Astrocyte (in vitro differentiated cells and primary cell): ENCODE results near the gene ADAM29. TPM values are rescaled to one million over a fixed set of nuclear protein-coding genes. Genes with fewer than 3 reads are reported as not detected.
"Not testable (repeated sequence)": the region's sequence is repeated elsewhere in the genome, so short reads cannot be mapped to it uniquely, and the experiment has no call there.

ENCODE experiments used
- DNase-seq: peaks from one replicate; pipeline ENCODE4 v3.0.0-alpha.2; 2010; ENCODE audit warnings: low read depth
- FAIRE-seq: peaks from 2 replicates; lab custom pipeline; 2011; peaks lifted over from hg19 to GRCh38; lab: Jason Lieb, UNC
- H2AFZ ChIP-seq: 2 replicates; pipeline ENCODE4 v1.6.0; 2012; ENCODE audit warnings: low read depth, low read length, inconsistent platforms
- H3K27ac ChIP-seq: 2 replicates; pipeline ENCODE4 v1.5.1; 2011; ENCODE audit warnings: low read depth, low read length, inconsistent platforms
- H3K27me3 ChIP-seq: 2 replicates; pipeline ENCODE4 v1.6.0; 2011; ENCODE audit warnings: low read length, inconsistent platforms; ENCODE audit not compliant: insufficient read depth
- H3K36me3 ChIP-seq: 2 replicates; pipeline ENCODE4 v1.5.1; 2011; ENCODE audit warnings: low read length, inconsistent platforms; ENCODE audit not compliant: insufficient read depth
- H3K4me1 ChIP-seq: 2 replicates; pipeline ENCODE4 v1.5.1; 2011; ENCODE audit warnings: low read length, inconsistent platforms; ENCODE audit not compliant: insufficient read depth
- H3K4me2 ChIP-seq: 2 replicates; pipeline ENCODE4 v1.6.0; 2012; ENCODE audit warnings: low read length, inconsistent platforms
- H3K4me3 ChIP-seq: 2 replicates; pipeline ENCODE4 v1.5.1; 2011; ENCODE audit warnings: low read depth, mild to moderate bottlenecking, low read length, inconsistent platforms; ENCODE audit not compliant: insufficient read depth
- H3K79me2 ChIP-seq: 2 replicates; pipeline ENCODE4 v1.6.0; 2012; ENCODE audit warnings: mild to moderate bottlenecking, low read length, inconsistent platforms; ENCODE audit not compliant: insufficient read depth
- H3K9ac ChIP-seq: 2 replicates; pipeline ENCODE4 v1.6.0; 2012; ENCODE audit warnings: mild to moderate bottlenecking, low read length, inconsistent platforms
- H3K9me3 ChIP-seq: 2 replicates; pipeline ENCODE4 v1.5.1; 2012; ENCODE audit warnings: low read depth, mild to moderate bottlenecking, low read length, inconsistent platforms; ENCODE audit not compliant: insufficient read depth
- H4K20me1 ChIP-seq: 2 replicates; pipeline ENCODE4 v1.6.0; 2012; ENCODE audit warnings: low read length, inconsistent platforms; ENCODE audit not compliant: insufficient read depth
- H3K27ac Mint-ChIP-seq: one replicate; pipeline ENCODE4 v1.8.0; 2021; ENCODE audit warnings: mild to moderate bottlenecking, mixed read lengths; ENCODE audit not compliant: unreplicated experiment
- H3K27me3 Mint-ChIP-seq: one replicate; pipeline ENCODE4 v1.8.0; 2021; ENCODE audit warnings: low read depth, mixed read lengths; ENCODE audit not compliant: unreplicated experiment
- H3K36me3 Mint-ChIP-seq: one replicate; pipeline ENCODE4 v1.8.0; 2021; ENCODE audit warnings: low read depth, mixed read lengths; ENCODE audit not compliant: unreplicated experiment
- H3K4me1 Mint-ChIP-seq: one replicate; pipeline ENCODE4 v1.8.0; 2021; ENCODE audit warnings: low read depth, mixed read lengths; ENCODE audit not compliant: unreplicated experiment
- H3K4me3 Mint-ChIP-seq: one replicate; pipeline ENCODE4 v1.8.0; 2021; ENCODE audit warnings: mild to moderate bottlenecking, moderate library complexity, mixed read lengths; ENCODE audit not compliant: unreplicated experiment
- H3K9me3 Mint-ChIP-seq: one replicate; pipeline ENCODE4 v1.8.0; 2021; ENCODE audit warnings: mild to moderate bottlenecking, mixed read lengths; ENCODE audit not compliant: unreplicated experiment
- CTCF ChIP-seq: IDR thresholded peaks from 2 replicates; pipeline ENCODE4 v1.5.1; 2011; ENCODE audit warnings: low read depth, mild to moderate bottlenecking, inconsistent platforms, low read length, moderate library complexity; ENCODE audit not compliant: insufficient read depth
- EZH2 ChIP-seq: IDR thresholded peaks from 2 replicates; pipeline ENCODE4 v1.6.1; 2012; ENCODE audit warnings: mild to moderate bottlenecking, low read length, inconsistent platforms; ENCODE audit not compliant: insufficient read depth
- total RNA-seq: library from RNA; stranded (reverse); gene quantifications from 2 replicates; pipeline ENCODE4 v1.2.1, GENCODE V29; 2021

ADAM29 gene
- total RNA-seq, 1 donor from 2014 or later = not detected

- no peak for DNase-seq
- no peak overlapping the region for H2AFZ ChIP-seq
- TF ChIP-seq CTCF = no peak
- TF ChIP-seq EZH2 = no peak
- H3K36me3 ChIP-seq = no peaks in the 10 kb centered on the region
- H3K4me1 ChIP-seq = no peaks in the 10 kb centered on the region
- H3K79me2 ChIP-seq = no peaks in the 10 kb centered on the region
- peaks cover 3% of the 10 kb centered on the region for H3K9me3 ChIP-seq
- Mint-ChIP-seq H3K27me3 (no peaks in the 10 kb centered on the region), H3K4me1 (peaks cover 3% of the 10 kb centered on the region), H3K27ac (no peak overlapping the region), H3K4me3 (no peak overlapping the region), H3K9me3 (peaks cover 8% of the 10 kb centered on the region), H3K36me3 (no peaks in the 10 kb centered on the region)
- H3K4me2 ChIP-seq = no peak overlapping the region
- H3K27ac ChIP-seq = no peak overlapping the region
- no peak overlapping the region for H3K9ac ChIP-seq
- H3K27me3 ChIP-seq = no peaks in the 10 kb centered on the region
- no peak for FAIRE-seq
- no peaks in the 10 kb centered on the region for H4K20me1 ChIP-seq
- H3K4me3 ChIP-seq = no peak overlapping the region
These were observed 46.8 kb upstream of the ADAM29 start for GRCh38 chr4:174871407-174871806.

GRCh38 chr4:174873146-174873545 lies 45.0 kb upstream of the ADAM29 start:
- not testable (repeated sequence) for DNase-seq, H3K9me3 ChIP-seq, H3K36me3 Mint-ChIP-seq, H2AFZ ChIP-seq, H3K9ac ChIP-seq, H3K9me3 Mint-ChIP-seq, H4K20me1 ChIP-seq, H3K36me3 ChIP-seq, H3K79me2 ChIP-seq, FAIRE-seq, H3K27me3 Mint-ChIP-seq, H3K27ac Mint-ChIP-seq, H3K4me3 Mint-ChIP-seq, H3K27me3 ChIP-seq, H3K4me2 ChIP-seq, H3K4me1 Mint-ChIP-seq, H3K27ac ChIP-seq, H3K4me1 ChIP-seq, H3K4me3 ChIP-seq

GRCh38 chr4:174873931-174874330 lies 44.2 kb upstream of the ADAM29 start:
- H3K4me3 ChIP-seq = no peak overlapping the region
- no peaks in the 10 kb centered on the region for H3K79me2 ChIP-seq
- H3K4me2 ChIP-seq = no peak overlapping the region
- H4K20me1 ChIP-seq = no peaks in the 10 kb centered on the region
- peaks cover under 1% of the 10 kb centered on the region for H3K9me3 ChIP-seq
- H3K4me1 ChIP-seq = no peaks in the 10 kb centered on the region
- H3K9ac ChIP-seq = no peak overlapping the region
- Mint-ChIP-seq H3K9me3 (peaks cover 2% of the 10 kb centered on the region), H3K4me1 (peaks cover 3% of the 10 kb centered on the region), H3K4me3 (no peak overlapping the region), H3K27ac (no peak overlapping the region), H3K36me3 (no peaks in the 10 kb centered on the region), H3K27me3 (no peaks in the 10 kb centered on the region)
- FAIRE-seq (no peak), DNase-seq (no peak)
- TF ChIP-seq EZH2 (no peak), CTCF (peak; percentile 30)
- no peaks in the 10 kb centered on the region for H3K27me3 ChIP-seq
- H3K36me3 ChIP-seq = no peaks in the 10 kb centered on the region
- no peak overlapping the region for H3K27ac ChIP-seq
- no peak overlapping the region for H2AFZ ChIP-seq
